K562 (cell line): ENCODE data around the gene CARD18. TPM values are rescaled to one million over a fixed set of nuclear protein-coding genes. Genes with fewer than 3 reads are reported as not detected.

Source experiments
- ATAC-seq: fragments of 200-7000 bp; cut with Tn5 transposase; 3 replicates; pipeline ENCODE4 v1.9.1; 2020; ENCODE audit warnings: moderate library complexity
- BruUV-seq: library from RNA; stranded (reverse); fragments of 400-500 nt; replicated peaks from 2 replicates; lab custom pipeline; 2021; lab: Mats Ljungman, UMichigan
- CTCF ChIA-PET: fragments of 300-600 bp; formaldehyde crosslinking; extraction: SDS; loops from one replicate; lab custom pipeline; 2021; ENCODE audit warnings: low intra/inter-chr PET ratio; lab: Yijun Ruan, JAX
- POLR2A ChIA-PET: fragments of 300-600, 350-650 bp; sonication (Branson Sonifier 250); formaldehyde crosslinking; extraction: SDS; loops from one replicate; lab custom pipeline; 2021; ENCODE audit warnings: antibody characterized with exemption, inconsistent platforms; lab: Yijun Ruan, JAX
- DNase-seq, 4 experiments: peaks; one replicate each; pipeline versions ENCODE4 v3.0.0 to v3.0.0-alpha.2; 2011 to 2018; ENCODE audit warnings: low spot score in 3 of 4, mixed read lengths in 3 of 4; ENCODE audit errors: extremely low read depth in 1 of 4
- FAIRE-seq: peaks from 2 replicates; lab custom pipeline; 2011; peaks lifted over from hg19 to GRCh38; lab: Jason Lieb, UNC
- H2AFZ ChIP-seq: 2 replicates; pipeline ENCODE4 v1.6.0; 2011; ENCODE audit warnings: low read depth, low read length, control low read depth, inconsistent platforms
- H3K27ac ChIP-seq: fragments of 200-600 bp; 3 replicates; pipeline ENCODE4 v1.8.0; 2011; ENCODE audit warnings: low read depth, mild to moderate bottlenecking, control low read depth, inconsistent platforms, low read length, moderate library complexity, mixed read lengths; ENCODE audit errors: extremely low read depth
- H3K27me3 ChIP-seq, 2 experiments: fragments of 300-600 bp in 1 of 2; 2 replicates in 1 of 2; 3 replicates in 1 of 2; pipeline versions ENCODE4 v1.6.0 to v1.8.0; 2011; ENCODE audit warnings: inconsistent platforms in 2 of 2, low read length in 2 of 2, mild to moderate bottlenecking in 1 of 2, mixed read lengths in 1 of 2, moderate library complexity in 1 of 2; ENCODE audit not compliant: control insufficient read depth in 2 of 2, insufficient read depth in 2 of 2
- H3K36me3 ChIP-seq: fragments of 300-600 bp; 3 replicates; pipeline ENCODE4 v1.8.0; 2011; ENCODE audit warnings: mild to moderate bottlenecking, low read length, inconsistent platforms; ENCODE audit not compliant: control insufficient read depth, insufficient read depth
- H3K4me1 ChIP-seq, 2 experiments: fragments of 200-600 bp in 1 of 2; replicated peaks in 1 of 2; 2 replicates in 1 of 2; 3 replicates in 1 of 2; pipeline versions ENCODE4 v1.5.1 to v1.8.0; 2011; ENCODE audit warnings: inconsistent platforms in 2 of 2, low read length in 2 of 2, mild to moderate bottlenecking in 1 of 2, mixed read lengths in 1 of 2, moderate library complexity in 1 of 2; ENCODE audit not compliant: control insufficient read depth in 2 of 2, insufficient read depth in 2 of 2
- H3K4me2 ChIP-seq: 2 replicates; pipeline ENCODE4 v1.6.1; 2011; ENCODE audit warnings: low read length, control low read depth, inconsistent platforms, mixed read lengths; ENCODE audit not compliant: insufficient read depth
- H3K4me3 ChIP-seq: fragments of 200-600 bp; sonication (generic), shearing (Covaris generic); 2 replicates; pipeline ENCODE4 v1.5.1; 2016; ENCODE audit warnings: control low read depth, inconsistent platforms
- H3K79me2 ChIP-seq: fragments of 200-600 bp; 3 replicates; pipeline ENCODE4 v1.8.0; 2011; ENCODE audit warnings: low read length, inconsistent platforms; ENCODE audit not compliant: control insufficient read depth, insufficient read depth
- H3K9ac ChIP-seq, 2 experiments: 2 replicates each; pipeline versions ENCODE4 v1.6.0 to v1.6.1; 2011; ENCODE audit warnings: low read depth in 2 of 2, low read length in 2 of 2, control low read depth in 1 of 2, inconsistent platforms in 1 of 2, mild to moderate bottlenecking in 1 of 2, mixed read lengths in 1 of 2; ENCODE audit not compliant: insufficient read depth in 1 of 2
- H3K9me1 ChIP-seq: one replicate; pipeline ENCODE4 v1.6.0; 2011; ENCODE audit warnings: inconsistent platforms, mild to moderate bottlenecking, low read length, moderate library complexity; ENCODE audit not compliant: control insufficient read depth, insufficient read depth
- H3K9me3 ChIP-seq: replicated peaks from 2 replicates; pipeline ENCODE4 v1.5.1; 2011; ENCODE audit warnings: low read depth, low read length, inconsistent platforms; ENCODE audit not compliant: control insufficient read depth, insufficient read depth
- H4K20me1 ChIP-seq: replicated peaks from 2 replicates; pipeline ENCODE4 v1.6.1; 2011; ENCODE audit warnings: low read length, inconsistent platforms, mixed read lengths; ENCODE audit not compliant: control insufficient read depth, insufficient read depth
- CEBPG ChIP-seq, 3 experiments: fragments of 200-800 bp in 1 of 3; sonication (Bioruptor generic) in 1 of 3; sonication (generic) in 1 of 3; formaldehyde crosslinking in 1 of 3; IDR thresholded peaks in 2 of 3; conservative IDR thresholded peaks in 1 of 3; 2 replicates each; pipeline versions ENCODE4 v1.6.1 to v1.8.0; 2016 to 2022; ENCODE audit warnings: missing compliant biosample characterization in 2 of 3, missing genetic modification characterization in 2 of 3, mild to moderate bottlenecking in 1 of 3, missing genetic modification reagents in 1 of 3
- GABPA ChIP-seq: fragments of 200-800 bp; sonication (Bioruptor generic); conservative IDR thresholded peaks from 2 replicates; pipeline ENCODE4 v1.6.1; 2016; ENCODE audit warnings: low read depth, missing genetic modification characterization, missing compliant biosample characterization
- GTF2E2 ChIP-seq: fragments of 200-800 bp; sonication (Bioruptor generic); IDR thresholded peaks from 2 replicates; pipeline ENCODE4 v1.6.1; 2016; ENCODE audit warnings: missing genetic modification characterization, missing compliant biosample characterization
- KAT2B ChIP-seq: IDR thresholded peaks from one replicate; pipeline ENCODE4 v1.6.1; 2012; ENCODE audit warnings: low read depth, mild to moderate bottlenecking, control low read depth, inconsistent platforms, low read length, moderate library complexity
- NBN ChIP-seq: fragments of 450-650 bp; IDR thresholded peaks from 2 replicates; pipeline ENCODE4 v1.6.1; 2016; ENCODE audit warnings: low read depth, mild to moderate bottlenecking
- NCOA1 ChIP-seq: fragments of 450-650 bp; IDR thresholded peaks from 2 replicates; pipeline ENCODE4 v1.6.1; 2016; ENCODE audit warnings: low read depth
- NRF1 ChIP-seq, 2 experiments: fragments of 450-650 bp; IDR thresholded peaks in 1 of 2; conservative IDR thresholded peaks in 1 of 2; 2 replicates each; pipeline ENCODE4 v1.6.1; 2014; ENCODE audit warnings: mild to moderate bottlenecking in 2 of 2
- RBM34 ChIP-seq: fragments of 200-400 bp; formaldehyde crosslinking; IDR thresholded peaks from 2 replicates; pipeline ENCODE4 v1.6.1; 2018; ENCODE audit warnings: low read length, borderline replicate concordance; ENCODE audit not compliant: insufficient read depth
- RNF2 ChIP-seq: sonication (generic); IDR thresholded peaks from 2 replicates; pipeline ENCODE4 v1.6.1; 2016
- SIN3A ChIP-seq, 2 experiments: fragments of 150-350 bp in 1 of 2; IDR thresholded peaks; 2 replicates each; pipeline ENCODE4 v1.6.1; 2011 to 2016; ENCODE audit warnings: borderline replicate concordance in 2 of 2, low read depth in 2 of 2, low read length in 2 of 2, mild to moderate bottlenecking in 2 of 2, moderate library complexity in 2 of 2; ENCODE audit not compliant: control insufficient read depth in 1 of 2
- SP2 ChIP-seq: IDR thresholded peaks from 2 replicates; pipeline ENCODE4 v1.6.1; 2011; ENCODE audit warnings: mild to moderate bottlenecking, low read depth, low read length, moderate library complexity; ENCODE audit not compliant: poor library complexity, severe bottlenecking; ENCODE audit errors: extremely low read depth
- STAG1 ChIP-seq: sonication (generic); formaldehyde crosslinking; IDR thresholded peaks from 2 replicates; pipeline ENCODE4 v1.5.0; 2020; ENCODE audit warnings: missing genetic modification reagents, borderline replicate concordance
- TAF7 ChIP-seq: fragments of 450-650 bp; IDR thresholded peaks from 2 replicates; pipeline ENCODE4 v1.6.1; 2016; ENCODE audit warnings: missing genetic modification characterization, missing compliant biosample characterization
- ZFX ChIP-seq: sonication (generic); formaldehyde crosslinking; IDR thresholded peaks from 2 replicates; pipeline ENCODE4 v1.8.0; 2022; ENCODE audit warnings: mild to moderate bottlenecking, missing genetic modification reagents, moderate library complexity
- ZNF134 ChIP-seq: fragments of 250-450 bp; sonication (Bioruptor Pico); conservative IDR thresholded peaks from 2 replicates; pipeline ENCODE4 v1.4.0; 2020
- ZNF717 ChIP-seq: fragments of 250-450 bp; sonication (Bioruptor Pico); IDR thresholded peaks from 2 replicates; pipeline ENCODE4 v1.5.0; 2021
- WGBS: fragments of 100-300 bp; shearing (Covaris generic); methylation state at CpG from one replicate; pipeline ENCODE4 v1.1.6; 2016; ENCODE audit warnings: low coverage, mixed read lengths; ENCODE audit not compliant: insufficient coverage; ENCODE audit errors: missing lambda C conversion rate; 5-methylcytosine and 5-hydroxymethylcytosine counted together
- in situ Hi-C: fragments of 300-500 bp; cut with MboI; formaldehyde crosslinking; loops from 4 replicates; pipeline ENCODE4 v1.15.0; 2018; ENCODE audit warnings: inconsistent platforms, mixed read lengths
- intact Hi-C: fragments of 100-400 bp; cut with micrococcal nuclease; formaldehyde crosslinking; loops from 2 replicates; pipeline ENCODE4 v1.14.2; 2022
- polyA plus RNA-seq, 8 experiments: library from polyadenylated mRNA; depleted of rRNA in 4 of 8; stranded (reverse) in 5 of 8; unstranded in 3 of 8; fragments of >200 nt; fragmentation: Nextera tagmentation in 2 of 8; fragmentation: Illumina TruSeq in 1 of 8; extraction: Ambion mirVana in 2 of 8; extraction: Trizol in 1 of 8; gene quantifications; 2 replicates each; pipeline versions ENCODE4 v1.2.1 to v1.2.3, GENCODE V29; 2011 to 2014; ENCODE audit warnings: inconsistent platforms in 1 of 8, missing spikeins in 1 of 8
- total RNA-seq, 7 experiments: library from RNA; depleted of rRNA in 6 of 7; stranded (reverse); fragments of >200 nt in 6 of 7; fragmentation: Illumina TruSeq in 2 of 7; extraction: Trizol in 2 of 7; gene quantifications; 2 replicates each; pipeline versions ENCODE4 v1.2.1 to v1.2.3, GENCODE V29; 2011 to 2021; ENCODE audit warnings: low replicate concordance in 1 of 7
- TF ChIP-seq, protein P1 (sequence below): fragments of 450-650 bp; formaldehyde crosslinking; conservative IDR thresholded peaks from 2 replicates; pipeline ENCODE4 v1.4.0; 2022; ENCODE audit warnings: mild to moderate bottlenecking, missing genetic modification characterization
- TF ChIP-seq, protein P2 (sequence below): fragments of 250-450 bp; sonication (Bioruptor Pico); IDR thresholded peaks from 2 replicates; pipeline ENCODE4 v1.4.0; 2020; ENCODE audit warnings: mild to moderate bottlenecking, moderate library complexity, borderline replicate concordance

The CARD18 gene
- total and polyA plus RNA-seq, 9 of the 15 experiments (the other 6 are each of a cell fraction or from before 2014, with no cell fraction given) = 1.5 to 4.7 (median 2.9) TPM

DNA sequence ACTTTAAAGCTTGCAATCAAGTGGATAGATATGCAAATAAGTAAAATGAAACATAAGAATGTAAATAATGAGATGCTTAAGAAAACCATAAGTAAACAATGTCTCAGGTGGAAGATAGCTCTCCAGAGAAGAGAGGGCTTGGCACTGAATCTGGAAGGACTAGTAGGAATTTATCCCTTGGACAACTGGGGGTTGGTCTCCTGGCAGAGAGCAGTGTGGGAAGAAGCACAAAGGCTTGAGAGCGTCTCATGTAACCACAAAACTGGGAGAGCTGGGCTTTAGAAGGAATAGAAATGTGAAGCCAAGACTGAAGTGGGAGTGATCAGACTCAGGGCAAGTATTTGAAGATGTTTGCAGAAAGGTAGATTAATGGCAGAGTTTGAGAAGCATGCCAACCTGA, 31.3 kb downstream of the CARD18 start:
- Histone ChIP-seq H3K4me1 (no peaks in the 10 kb centered on the region), H3K9me3 (no peaks in the 10 kb centered on the region), H2AFZ (no peak overlapping the region), H3K4me2 (no peak overlapping the region), H3K4me3 (no peak overlapping the region), H3K36me3 (no peaks in the 10 kb centered on the region), H3K79me2 (no peaks in the 10 kb centered on the region), H3K9ac (no peak overlapping the region), H3K27me3 (no peaks in the 10 kb centered on the region), H4K20me1 (no peaks in the 10 kb centered on the region), H3K27ac (no peak overlapping the region), H3K9me1 (no peaks in the 10 kb centered on the region)
- DNase-seq (no peak), ATAC-seq (no peak), FAIRE-seq (no peak)
- no TSS peak for BruUV-seq
- intact Hi-C loops (no loop called here), in situ Hi-C loops (no loop called here)
- WGBS = 0% methylated on average over 1 of the region's 1 CpG
- ChIA-PET CTCF (no interaction called here), POLR2A (no interaction called here)
- TF ChIP-seq SP2 (no peak), NCOA1 (no peak), GABPA (tag) (no peak), KAT2B (no peak), NBN (no peak), RBM34 (no peak), ZNF134 (CRISPR knock-in tag) (no peak), ZNF717 (no peak), NRF1 (conservative IDR thresholded peaks at IDR 0.05 in 1 of 2, IDR thresholded peaks at IDR 0.05 in 1 of 2) (no peak), RNF2 (no peak), STAG1 (CRISPR knock-in tag) (no peak), GTF2E2 (no peak), CEBPG (CRISPR knock-in tag; IDR thresholded peaks at IDR 0.05) (no peak), CEBPG (tag; conservative IDR thresholded peaks at IDR 0.05 in 1 of 2, IDR thresholded peaks at IDR 0.05 in 1 of 2) (no peak), SIN3A (IDR thresholded peaks at IDR 0.05; ENCODE audit: borderline replicate concordance in 2 of 2, control insufficient read depth in 1 of 2, low read depth in 2 of 2, low read length in 2 of 2) (no peak), TAF7 (tag) (no peak), ZFX (no peak)
- TF ChIP-seq, protein P1, sequence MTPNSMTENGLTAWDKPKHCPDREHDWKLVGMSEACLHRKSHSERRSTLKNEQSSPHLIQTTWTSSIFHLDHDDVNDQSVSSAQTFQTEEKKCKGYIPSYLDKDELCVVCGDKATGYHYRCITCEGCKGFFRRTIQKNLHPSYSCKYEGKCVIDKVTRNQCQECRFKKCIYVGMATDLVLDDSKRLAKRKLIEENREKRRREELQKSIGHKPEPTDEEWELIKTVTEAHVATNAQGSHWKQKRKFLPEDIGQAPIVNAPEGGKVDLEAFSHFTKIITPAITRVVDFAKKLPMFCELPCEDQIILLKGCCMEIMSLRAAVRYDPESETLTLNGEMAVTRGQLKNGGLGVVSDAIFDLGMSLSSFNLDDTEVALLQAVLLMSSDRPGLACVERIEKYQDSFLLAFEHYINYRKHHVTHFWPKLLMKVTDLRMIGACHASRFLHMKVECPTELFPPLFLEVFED (CRISPR knock-in tag) = no peak
- TF ChIP-seq, protein P2, sequence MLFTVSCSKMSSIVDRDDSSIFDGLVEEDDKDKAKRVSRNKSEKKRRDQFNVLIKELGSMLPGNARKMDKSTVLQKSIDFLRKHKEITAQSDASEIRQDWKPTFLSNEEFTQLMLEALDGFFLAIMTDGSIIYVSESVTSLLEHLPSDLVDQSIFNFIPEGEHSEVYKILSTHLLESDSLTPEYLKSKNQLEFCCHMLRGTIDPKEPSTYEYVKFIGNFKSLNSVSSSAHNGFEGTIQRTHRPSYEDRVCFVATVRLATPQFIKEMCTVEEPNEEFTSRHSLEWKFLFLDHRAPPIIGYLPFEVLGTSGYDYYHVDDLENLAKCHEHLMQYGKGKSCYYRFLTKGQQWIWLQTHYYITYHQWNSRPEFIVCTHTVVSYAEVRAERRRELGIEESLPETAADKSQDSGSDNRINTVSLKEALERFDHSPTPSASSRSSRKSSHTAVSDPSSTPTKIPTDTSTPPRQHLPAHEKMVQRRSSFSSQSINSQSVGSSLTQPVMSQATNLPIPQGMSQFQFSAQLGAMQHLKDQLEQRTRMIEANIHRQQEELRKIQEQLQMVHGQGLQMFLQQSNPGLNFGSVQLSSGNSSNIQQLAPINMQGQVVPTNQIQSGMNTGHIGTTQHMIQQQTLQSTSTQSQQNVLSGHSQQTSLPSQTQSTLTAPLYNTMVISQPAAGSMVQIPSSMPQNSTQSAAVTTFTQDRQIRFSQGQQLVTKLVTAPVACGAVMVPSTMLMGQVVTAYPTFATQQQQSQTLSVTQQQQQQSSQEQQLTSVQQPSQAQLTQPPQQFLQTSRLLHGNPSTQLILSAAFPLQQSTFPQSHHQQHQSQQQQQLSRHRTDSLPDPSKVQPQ (CRISPR knock-in tag) = no peak
